ENCODE data around the gene TMEM271.
"Not testable (repeated sequence)": the region's sequence is repeated elsewhere in the genome, so short reads cannot be mapped to it uniquely, and the experiment has no call there.

TMEM271 gene

GRCh38 chr4:609400-610050, 33.4 kb upstream of the TMEM271 start:
- no peak for DNase-seq (ENCODE audit: low read depth)

GRCh38 chr4:608236-608635, 32.1 kb upstream of the TMEM271 start:
- no peak for DNase-seq (ENCODE audit: low read depth)

- no peak for DNase-seq (ENCODE audit: low read depth)
These were observed 29.8 kb upstream of the TMEM271 start for GRCh38 chr4:605702-606425.

DNA sequence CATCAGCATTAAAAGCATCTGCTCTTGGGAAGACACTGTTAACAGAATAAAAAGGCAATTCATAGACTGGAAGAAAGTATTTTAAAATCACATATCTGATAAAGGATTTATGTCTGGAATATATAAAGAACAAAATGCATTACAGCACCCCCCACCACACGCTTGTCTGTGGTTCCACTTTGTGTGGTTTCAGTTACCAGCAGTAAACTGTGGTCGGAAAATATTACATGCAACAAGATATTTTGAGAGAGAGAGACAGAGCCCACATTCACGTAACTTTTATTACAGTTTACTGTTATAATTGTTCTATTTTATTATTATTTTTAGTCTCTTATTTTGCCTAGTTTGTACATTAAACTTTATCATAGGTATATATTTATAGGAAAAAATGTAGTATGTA, 28.0 kb upstream of the TMEM271 start:
- no peak for DNase-seq (ENCODE audit: low read depth)

DNA sequence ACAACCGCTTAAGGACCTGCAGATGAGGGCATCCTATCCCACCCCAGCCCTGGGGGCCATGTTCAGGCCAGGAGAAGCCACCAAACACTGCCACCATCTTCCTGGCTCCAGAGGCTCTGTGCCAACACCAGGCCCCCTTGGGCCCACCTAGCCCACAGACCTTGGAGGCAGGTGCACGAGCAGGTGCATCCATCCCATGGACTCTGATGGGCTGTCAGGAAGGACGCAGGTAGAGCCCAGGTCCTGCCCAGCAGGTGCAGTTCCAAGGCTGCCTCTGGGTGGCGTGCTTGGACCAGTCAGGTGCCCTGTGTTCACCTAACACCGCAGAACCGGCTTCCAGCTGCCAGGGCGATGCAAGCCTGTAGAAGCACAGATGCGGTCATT, 26.5 kb upstream of the TMEM271 start:
- peak; percentile 73 for DNase-seq (ENCODE audit: low read depth)

- DNase-seq (ENCODE audit: low read depth) = no peak
These were observed 25.8 kb upstream of the TMEM271 start for GRCh38 chr4:601612-602558.

DNA sequence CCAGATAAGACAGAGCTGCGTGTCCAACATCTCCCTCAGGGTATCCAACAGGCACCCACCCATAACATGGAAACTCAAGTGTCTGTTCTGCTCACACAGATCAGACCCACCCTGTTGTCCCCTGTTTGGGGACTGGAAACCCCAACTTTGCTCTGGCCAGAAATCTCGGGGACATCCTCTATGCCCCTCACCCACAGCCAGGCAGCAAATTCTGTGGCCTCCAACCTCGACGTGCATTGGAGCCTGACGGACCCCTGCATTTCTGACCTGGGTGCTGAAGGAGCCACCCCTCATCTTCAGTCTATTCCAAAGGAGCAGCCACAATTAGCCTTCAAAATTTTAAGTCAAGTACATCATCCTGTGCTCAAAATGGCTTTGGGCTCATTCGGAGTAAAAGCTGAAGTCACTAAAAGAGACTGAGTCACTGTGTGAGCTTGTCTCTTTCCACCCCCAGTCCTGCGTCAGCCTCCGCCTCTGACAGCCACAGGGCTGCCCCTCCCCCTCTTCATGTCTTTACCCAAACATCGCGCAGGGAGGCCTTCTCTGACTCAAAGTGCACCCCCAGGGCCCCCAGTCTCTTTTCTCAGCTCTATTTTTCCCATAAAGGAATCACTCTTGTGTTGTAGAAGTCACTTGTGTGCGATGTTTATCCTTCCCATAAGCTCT, 24.9 kb upstream of the TMEM271 start:
- peak; percentile 50 for DNase-seq (ENCODE audit: low read depth)

- no peak for DNase-seq (ENCODE audit: low read depth)
These were observed 24.1 kb upstream of the TMEM271 start for GRCh38 chr4:600166-600565.

GRCh38 chr4:598925-599324, 22.8 kb upstream of the TMEM271 start:
- no peak for DNase-seq (ENCODE audit: low read depth)

- DNase-seq (ENCODE audit: low read depth) = no peak
These were observed 16.9 kb upstream of the TMEM271 start for GRCh38 chr4:592825-593520.

DNA sequence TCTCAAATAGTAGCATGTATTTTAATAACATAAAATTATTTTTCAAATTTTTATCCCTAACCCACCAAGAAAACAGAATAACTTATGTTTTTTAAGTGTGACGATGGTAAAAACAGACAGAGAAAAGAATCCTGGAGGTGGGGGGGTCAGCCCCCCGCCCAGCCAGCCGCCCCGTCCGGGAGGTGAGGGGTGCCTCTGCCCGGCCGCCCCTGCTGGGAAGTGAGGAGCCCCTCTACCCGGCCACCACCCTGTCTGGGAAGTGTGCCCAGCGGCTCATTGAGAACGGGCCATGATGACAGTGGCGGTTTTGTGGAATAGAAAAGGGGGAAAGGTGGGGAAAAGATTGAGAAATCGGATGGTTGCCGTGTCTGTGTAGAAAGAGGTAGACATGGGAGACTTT, 16.1 kb upstream of the TMEM271 start:
- DNase-seq (ENCODE audit: low read depth) = not testable (repeated sequence)

- no peak for DNase-seq (ENCODE audit: low read depth)
These were observed 14.3 kb upstream of the TMEM271 start for GRCh38 chr4:590313-590841.

DNA sequence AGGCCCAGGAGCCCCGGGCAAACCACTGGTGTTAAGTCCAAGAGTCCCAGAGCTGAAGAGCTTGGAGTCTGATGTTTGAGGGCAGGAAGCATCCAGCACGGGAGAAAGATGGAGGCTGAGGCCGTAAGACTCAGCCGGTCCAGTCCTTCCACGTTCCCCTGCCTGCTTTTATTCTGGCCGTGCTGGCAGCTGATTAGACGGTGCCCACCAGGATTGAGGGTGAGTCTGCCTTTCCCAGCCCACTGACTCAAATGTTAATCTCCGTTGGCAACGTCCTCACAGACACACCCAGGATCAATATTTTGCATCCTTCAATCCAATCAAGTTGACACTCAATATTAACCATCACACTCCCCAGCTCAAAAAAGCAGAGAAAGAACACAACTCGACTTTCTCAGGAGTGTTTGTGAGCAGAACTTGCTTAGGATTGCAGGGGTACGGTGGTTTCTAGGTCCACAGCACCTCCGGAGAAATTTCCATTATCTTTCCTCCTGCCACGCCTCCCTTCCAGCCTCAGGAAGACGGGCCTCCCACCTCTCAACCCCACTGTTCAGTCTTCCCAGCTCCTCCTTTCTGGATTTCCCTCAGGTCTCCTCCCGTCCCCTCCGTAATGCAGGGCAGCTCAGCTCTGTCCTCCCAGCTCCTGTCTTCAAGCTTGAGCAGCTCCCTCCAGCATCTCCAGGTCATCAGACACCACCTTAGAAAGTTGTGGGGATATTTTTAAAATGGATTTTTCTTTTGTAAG, 13.3 kb upstream of the TMEM271 start:
- DNase-seq (ENCODE audit: low read depth) = no peak

GRCh38 chr4:588351-588849, 12.3 kb upstream of the TMEM271 start:
- no peak for DNase-seq (ENCODE audit: low read depth)

GRCh38 chr4:587671-588350, 11.7 kb upstream of the TMEM271 start:
- no peak for DNase-seq (ENCODE audit: low read depth)

GRCh38 chr4:583820-584219, 7.7 kb upstream of the TMEM271 start:
- no peak for DNase-seq (ENCODE audit: low read depth)

DNA sequence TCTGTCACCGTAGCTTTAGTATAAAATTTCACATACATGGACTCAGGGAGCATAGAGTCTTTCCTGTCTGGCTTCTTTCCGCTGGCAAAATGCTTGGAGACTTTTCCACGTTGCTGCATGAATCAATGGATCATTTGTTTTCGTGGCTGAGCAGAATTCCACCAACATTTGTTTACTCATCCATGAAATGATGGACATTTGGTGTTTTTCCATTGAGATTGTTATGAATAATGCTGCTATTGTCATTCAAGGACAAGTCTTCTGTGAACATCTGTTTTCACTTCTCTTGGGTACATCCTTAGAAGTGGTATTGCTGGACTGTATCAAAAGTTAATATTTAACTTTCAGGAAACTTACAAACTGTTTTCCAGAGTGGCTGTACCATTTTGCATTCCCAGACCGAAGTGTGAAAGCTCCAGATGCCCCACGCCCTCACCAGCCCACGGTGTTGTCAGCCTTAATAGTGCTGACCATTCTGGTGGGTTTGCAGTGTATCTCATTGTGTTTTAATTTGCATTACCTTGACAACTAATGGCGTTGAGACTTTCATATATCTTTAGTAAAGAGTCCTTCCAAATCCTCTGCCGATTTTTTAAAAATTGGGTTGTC, 5.8 kb upstream of the TMEM271 start:
- no peak for DNase-seq (ENCODE audit: low read depth)

DNA sequence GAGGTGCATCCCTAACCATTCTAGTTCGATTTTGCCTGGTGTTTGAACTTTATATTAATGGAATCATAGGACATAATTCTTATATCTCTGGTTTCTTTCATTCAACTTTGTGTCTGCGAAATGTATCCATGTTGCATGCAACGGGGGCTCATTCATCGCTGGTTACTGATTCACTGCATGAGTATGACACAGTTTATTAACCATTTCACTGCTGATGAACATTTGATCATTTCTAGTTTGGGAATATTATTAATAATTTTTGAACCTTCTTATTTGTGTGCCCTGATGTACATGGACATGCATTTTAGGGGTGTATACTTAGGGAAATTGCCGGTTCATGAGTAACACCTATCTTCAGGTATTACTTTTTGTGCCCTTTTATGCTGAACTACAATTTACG, 5.1 kb upstream of the TMEM271 start:
- no peak for DNase-seq (ENCODE audit: low read depth)

DNA sequence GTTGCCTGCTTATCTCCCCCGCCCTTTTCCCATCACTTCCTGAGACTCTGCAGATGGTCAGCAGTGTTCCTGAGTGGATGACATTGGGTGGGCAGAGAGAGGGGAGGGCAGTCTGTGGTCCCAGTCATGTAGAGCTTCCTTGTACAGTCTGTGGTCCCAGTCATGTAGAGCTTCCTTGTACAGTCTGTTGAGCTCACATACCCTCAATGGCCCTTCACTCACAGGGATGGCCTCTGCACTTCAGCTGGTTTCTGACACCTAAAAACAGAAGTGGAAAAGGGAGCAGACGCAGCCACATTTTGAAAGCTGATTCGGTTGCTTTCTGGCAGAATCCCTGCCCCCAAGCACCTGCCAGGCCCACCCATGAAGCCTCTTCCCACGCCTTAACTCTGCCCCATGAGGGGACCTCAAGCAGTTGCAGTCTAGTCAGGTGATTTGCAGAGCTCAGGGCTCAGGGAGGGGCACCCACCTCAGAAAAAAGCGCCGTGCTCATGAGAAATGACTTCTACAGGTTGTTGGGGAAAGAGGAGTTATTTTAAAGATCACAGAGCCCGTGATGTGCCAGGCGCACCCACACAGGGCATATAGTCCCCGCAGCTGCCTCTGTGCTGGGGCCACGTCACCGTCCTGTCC, 3.6 kb upstream of the TMEM271 start:
- no peak for DNase-seq (ENCODE audit: low read depth)

Data from activated T-cell treated with anti-CD3 and anti-CD28 coated beads for 48 hours (primary cell).